Effector CD4-positive, alpha-beta T cell (primary cell): Measurements from ENCODE around the gene MOGAT2. TPM values are rescaled to one million over a fixed set of nuclear protein-coding genes. Genes with fewer than 3 reads are reported as not detected.
"Not testable (repeated sequence)": the region's sequence is repeated elsewhere in the genome, so short reads cannot be mapped to it uniquely, and the experiment has no call there.

ENCODE experiments used
- DNase-seq: peaks from one replicate; pipeline ENCODE4 v3.0.0-alpha.2; 2020
- total RNA-seq: gene quantifications from one replicate; lab custom pipeline; 2026; lab: John Stamatoyannopoulos, UW

MOGAT2 gene
- not detected for total RNA-seq

DNA sequence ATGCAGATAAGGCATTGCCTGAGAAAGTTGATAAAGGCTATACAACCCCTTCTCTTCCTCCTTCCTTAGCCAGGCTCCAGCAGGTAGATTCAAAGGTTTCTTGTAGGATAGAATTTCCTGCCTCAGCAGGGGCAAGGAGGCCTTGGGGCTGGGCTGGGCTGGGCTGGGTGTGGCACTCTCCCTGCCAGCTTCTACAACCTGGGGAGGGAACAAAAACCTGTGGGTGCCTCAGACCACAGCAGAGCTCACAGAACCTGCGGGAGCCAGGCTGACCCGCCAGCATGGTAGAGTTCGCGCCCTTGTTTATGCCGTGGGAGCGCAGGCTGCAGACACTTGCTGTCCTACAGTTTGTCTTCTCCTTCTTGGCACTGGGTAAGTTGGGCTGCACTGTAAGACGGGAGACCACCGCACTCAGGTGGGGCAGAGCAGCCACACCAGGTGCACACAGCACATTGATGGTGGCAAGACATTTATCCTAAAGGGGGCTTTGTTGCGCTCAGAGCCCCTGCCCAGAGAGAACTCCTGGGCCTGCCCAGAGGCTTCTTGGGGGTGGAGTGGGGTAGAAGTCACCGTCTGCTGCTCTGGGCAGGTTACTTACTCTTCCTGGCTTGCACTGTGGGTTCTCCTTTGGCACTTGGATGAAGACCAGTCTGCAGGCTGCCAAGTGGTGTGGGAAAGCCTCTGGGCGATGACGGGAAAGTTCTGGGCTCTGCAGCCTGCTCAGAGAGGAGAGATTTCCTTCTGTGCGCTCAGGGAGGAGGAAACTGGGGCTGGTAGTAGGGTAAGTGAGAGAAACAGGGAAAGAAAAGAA, at the start of gene MOGAT2:
Gene MOGAT2 (plus strand): TSS at position 231 of the 811 bp plus-strand sequence. CDS start 51 bp downstream, at position 282.
- no peak for DNase-seq

DNA sequence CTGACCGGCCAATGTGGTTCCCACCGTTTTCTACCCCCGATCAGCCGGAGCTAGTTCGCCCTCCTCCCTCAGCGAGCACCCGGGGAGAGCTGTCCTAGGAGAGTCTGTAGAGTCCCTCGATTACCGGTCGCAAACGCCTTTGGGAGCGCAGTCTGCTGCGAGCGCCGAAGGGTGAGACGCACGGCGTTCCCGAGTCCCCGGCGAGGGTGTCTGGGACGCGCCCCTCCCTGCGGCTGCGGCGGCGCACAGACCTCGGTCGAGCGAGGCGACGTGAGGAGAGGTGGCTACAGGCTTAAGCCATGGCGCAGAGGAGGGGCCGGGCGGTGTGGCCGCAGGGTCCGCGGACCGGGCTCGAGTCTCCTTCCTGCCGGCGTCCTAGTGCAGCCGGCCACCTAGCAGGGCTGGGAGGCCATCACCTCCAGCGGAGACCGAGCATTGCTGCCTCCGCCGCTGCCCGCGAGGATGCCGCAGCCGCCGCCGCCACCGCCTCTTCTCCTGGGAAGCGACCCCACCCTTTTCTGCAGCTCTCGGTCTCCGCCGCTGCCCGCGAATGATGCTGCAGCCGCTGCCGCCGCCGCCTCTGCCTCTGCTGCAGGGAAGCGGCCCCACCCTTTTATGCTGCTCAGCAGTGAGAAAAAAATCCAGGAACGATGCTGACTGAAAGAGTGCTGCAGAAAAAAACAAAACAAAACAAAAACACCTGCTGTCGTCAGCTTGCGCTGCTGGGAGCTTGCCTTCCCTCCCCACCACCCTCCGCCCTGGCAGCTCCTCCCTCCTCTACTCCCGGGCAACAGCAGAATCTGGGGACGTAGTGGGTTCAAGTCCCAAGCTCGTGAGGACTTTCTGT, 49.0 kb upstream of the MOGAT2 start, which contains the start of gene MAP6:
Gene MAP6 (minus strand): TSS at position 588 of the 847 bp plus-strand sequence. CDS start 669 bp downstream, outside the sequence.
- no peak for DNase-seq

DNA sequence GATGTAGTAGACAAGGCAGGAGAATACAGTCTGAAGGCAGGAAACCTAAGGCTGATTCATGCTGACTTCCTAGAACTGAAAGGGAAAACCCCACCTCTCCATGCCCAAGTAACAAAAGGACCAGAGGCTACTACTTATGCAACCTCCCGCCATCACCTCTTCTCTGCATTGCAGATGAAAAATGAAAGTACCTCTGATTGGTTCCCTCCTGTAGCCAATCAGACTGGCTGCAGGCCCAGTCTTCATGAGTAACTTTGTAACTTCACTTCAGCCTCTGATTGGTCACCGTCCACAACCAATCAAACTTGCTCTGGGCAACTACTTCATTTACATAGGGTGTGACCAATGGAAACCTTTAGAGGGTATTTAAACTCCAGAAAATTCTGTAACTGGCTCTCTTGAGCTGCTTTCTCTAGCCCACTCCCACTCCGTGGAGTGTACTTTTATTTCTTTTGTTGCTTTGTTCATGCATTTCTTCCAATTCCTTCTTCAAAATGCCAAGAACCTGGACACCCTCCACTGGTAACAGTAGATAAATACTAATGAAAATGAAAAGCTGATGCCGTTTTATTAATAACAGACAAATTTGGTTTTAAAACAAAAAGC, 43.6 kb upstream of the MOGAT2 start:
- no peak for DNase-seq

DNA sequence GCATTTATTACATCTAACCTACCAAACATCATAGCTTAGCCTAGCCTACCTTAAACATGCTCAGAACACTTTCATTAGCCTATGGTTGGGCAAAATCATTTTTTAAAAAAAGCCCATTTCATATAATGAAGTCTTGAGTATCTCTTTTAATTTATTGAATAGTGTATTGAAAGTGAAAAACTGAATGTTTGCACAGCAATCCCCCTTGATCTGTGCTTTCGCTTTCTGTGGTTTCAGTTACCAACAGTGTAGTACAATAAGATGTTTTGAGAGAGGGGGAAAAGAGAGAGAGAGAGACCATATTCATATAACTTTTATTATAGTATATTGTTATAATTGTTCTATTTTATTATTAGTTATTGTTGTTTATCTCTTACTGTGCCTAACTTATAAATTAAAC, 40.4 kb upstream of the MOGAT2 start:
- no peak for DNase-seq

DNA sequence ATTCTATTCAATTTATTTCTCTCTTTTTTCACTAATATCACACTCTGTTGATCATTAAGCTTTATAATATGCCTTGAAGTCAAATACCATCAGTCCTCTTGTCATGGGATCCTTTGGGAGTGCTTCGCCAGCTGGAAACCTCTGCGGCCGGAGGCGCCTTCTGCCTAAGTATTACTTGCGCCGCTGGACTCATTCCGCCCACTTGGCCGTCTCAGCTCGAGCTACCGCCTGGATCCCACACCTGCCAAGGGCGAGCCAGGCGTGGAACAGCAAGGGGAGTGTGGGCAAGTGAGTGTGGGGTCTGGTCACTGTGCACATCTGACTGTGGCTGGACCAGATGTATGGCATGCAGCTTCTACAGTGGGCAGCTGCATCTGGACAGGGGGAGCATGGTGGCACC, 39.7 kb upstream of the MOGAT2 start:
- no peak for DNase-seq

DNA sequence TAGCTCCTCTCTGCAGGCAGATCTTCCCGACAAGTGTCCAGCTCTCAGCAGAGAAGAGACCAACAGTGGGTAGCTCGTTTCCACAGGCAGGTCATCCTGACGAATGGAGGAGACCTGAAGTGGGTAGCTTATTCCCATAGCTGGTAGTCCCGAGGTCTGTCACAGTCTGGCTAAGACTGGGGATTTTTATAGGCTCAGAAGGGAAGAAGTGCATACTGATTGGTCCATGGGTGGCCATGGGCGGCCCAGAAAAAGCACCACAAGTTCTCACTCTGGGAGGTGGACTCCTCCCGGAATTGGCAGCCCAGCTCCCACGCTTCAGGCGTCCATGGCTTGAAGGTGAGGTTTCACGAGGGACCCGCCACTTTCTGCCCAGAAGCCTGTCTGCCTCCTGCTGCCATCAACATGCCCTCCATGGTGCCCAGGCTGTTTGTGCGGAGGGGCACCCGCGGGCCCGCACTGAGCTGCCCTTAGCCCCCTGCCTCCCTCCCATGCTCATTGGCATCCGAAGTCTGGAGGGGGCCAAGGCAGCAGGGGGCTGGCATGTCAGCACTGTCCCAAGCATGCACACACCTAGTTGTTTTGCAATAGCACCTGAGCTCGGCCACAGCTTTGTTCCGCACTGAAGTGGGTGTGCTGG, 38.9 kb upstream of the MOGAT2 start:
- DNase-seq: no peak

DNA sequence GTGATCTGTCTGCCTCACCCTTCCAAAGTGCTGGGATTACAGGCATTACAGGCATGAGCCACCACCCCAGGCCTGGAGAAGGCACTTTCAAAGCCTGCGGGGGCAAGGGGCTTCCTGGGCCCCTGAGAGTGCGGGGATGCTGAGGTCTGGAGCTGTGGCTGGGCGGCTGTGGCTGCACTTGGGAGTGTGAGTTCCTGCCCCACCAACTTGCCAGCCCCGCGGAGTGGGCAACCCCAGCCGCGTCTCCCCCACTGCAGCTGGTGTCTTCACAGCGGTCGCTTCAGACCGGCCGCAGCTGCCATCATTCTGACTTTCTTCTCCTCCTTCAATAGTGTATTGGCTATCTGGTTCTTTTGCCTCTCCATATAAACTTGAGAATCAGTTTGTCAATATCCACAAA, 38.1 kb upstream of the MOGAT2 start:
- no peak for DNase-seq

DNA sequence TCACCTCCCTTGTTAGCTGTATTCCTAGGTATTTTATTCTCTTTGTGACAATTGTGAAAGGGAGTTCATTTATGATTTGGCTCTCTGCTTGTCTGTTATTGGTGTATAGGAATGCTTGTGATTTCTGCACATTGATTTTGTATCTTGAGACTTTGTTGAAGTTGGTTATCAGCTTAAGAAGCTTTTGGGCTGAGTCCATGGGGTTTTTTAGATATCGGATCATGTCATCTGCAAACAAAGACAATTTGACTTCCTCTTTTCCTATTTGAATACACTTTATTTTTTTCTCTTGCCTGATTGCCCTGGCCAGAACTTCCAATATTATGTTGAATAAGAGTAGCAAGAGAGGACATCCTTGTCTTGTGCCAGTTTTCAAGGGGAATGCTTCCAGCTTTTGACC, 33.8 kb upstream of the MOGAT2 start:
- DNase-seq: not testable (repeated sequence)

DNA sequence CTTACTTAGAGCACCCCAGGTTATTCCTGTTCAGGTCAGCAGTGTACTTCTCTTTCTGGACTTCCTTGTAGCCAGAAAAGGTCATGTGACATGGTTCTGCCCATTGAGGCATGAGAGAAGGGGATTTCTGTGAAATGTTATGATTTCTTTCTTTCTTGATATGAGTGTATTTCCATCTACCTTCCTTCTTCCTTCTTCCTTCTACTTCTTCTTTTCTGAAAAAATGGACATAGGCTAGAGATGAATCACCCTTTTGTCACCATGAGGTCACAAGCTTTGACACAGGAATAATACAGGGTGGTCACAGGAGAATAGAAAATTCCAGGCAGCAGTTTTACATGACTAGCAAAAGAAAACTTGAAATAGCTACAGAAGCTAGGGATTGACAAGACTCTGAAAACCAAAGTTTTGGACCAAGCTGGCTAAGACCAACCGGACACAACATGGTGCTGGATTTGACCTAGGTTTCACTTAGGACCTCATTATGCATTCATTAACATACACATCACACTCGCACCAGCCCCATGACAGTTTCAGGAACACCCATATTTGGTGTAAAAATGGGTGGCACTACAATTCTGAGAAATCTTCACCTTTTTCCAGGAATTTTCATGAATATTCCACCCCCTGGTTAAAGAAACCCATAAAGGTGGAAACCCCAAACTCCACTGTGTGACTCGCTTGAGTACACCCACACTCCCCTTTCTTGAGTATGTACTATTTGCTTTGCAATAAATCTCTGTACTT, 27.6 kb upstream of the MOGAT2 start:
- DNase-seq: no peak

DNA sequence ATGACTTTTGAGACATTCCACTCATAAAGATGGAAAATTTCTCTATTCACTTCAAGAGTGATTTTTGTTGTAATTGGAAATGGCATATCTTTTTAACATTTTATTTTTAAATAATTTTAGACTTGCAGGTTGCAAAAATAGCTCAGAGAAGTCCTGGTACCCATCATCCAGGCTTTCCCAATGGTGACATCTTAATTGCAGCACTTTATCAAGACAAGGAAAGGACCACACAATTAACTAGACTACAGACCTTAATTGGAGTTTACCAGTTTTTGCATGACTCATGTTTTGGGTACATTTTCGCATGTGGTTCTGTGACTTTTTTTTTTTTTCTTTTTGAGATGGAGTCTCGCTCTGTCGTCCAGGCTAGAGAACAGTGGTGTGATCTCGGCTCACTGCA, 25.8 kb upstream of the MOGAT2 start:
- no peak for DNase-seq

DNA sequence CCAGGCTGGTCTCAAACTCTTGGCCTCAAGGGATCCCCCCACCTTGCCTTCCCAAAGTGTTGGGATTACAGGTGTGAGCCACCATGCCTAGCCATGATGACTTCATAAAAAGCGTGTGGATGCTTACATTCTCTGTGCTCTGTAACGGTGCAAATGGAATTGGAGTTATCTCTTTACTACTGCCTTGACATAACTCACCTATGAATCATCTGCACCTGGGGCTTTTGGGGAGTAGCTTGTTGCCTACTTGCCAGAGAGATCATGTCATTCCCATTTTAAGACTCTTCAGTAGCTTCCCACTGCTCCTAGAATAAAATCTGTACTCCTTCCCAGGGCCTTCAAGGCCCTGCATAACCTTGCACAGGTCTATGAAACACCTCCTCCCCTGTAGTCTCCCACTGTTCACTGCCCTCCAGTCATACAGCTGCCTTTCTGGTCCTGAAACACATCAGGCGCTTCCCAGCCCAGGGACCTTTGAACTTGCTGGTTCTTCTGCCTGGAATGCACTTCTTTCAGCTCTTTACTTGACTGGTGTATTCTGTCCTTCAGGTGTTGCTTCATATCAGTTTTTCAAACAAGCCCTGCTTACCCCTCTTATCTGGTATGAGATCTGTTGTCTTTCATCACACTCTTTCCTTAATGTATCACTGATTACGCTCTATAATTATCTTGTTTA, 19.6 kb upstream of the MOGAT2 start:
- DNase-seq: no peak

DNA sequence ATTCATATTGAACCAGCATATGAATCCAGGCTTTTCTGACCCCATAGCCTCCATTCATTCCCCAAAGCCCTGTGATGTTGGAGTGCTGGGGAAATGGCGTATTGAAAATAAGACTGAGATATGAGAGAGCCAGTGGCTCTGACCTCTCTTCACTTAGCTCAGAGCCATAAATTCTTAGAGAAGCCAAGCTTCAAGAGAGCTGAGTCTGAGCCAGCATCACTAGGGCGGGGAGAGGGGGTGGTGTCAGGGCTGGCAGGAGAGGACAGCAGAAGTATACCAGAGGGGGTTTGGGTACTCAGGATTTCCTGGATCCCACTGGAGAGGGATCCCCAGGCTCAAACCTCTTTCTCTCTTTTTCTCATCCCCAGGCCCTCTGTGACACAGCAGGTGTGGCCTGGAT, 16.7 kb upstream of the MOGAT2 start:
- DNase-seq: no peak

DNA sequence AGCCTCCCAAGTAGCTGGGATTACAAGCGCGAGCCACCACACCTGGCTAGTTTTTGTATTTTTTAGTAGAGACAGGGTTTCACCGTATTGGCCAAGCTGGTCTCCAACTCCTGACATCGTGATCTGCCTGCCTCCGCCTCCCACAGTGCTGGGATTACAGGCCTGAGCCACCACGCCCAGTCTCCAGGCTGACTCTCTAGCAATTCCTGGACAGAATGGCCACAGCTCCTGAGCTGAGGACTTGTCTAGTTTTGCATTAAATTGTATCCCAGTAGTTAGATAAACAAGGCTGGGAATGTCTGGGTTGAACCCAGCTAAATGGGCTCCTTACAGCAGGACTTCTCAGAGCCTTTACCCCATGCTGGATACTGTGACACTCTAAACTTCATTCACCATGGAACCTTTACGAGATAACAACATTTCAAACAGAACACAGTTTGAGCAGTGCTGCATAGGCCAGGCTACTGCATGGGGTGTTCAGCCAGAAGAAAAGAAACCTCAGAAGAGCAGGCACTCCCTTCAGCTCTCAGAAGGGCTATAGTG, 13.9 kb upstream of the MOGAT2 start:
- no peak for DNase-seq

DNA sequence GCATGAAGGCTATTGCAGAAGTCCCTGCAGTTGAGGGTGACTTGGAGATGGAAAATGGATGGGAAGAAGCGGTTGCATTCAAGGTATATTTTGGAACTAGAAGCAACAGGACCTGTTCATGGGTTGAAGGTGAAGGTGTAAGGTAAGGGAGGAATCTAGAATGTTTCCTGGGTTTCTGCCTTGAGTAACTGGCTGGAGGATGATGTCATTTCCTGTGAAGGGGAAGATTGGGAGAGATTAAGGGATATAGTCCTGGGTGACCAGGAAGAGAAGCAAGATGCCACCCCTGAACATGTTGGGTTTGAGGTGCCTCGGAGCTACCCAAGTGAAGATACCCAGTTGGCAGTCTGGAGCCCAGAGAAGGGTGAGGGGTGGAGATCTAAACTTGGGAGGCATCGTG, 12.1 kb upstream of the MOGAT2 start:
- DNase-seq: no peak

DNA sequence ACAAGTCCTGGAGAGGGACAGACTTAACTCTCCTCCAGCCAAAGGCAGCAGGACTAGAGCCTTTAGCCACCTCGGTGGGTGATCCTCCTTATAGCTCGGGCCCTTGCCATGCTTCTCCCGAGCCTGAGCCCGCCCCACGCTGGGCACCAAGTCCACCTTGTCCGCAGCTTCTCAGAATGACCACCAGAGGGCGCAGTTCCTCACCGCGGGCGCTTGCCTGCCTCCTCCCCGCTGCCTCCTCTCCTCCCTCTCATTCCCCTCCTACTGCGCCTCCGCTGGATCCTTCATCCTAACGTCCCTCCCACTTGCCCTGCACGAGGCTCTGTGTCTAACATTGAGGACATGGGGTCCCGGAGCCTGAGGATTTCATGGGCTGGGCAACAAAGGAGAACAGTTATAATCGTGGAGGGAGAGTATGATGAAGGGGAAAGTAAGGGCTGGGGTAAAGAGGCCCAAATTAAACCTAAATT, 11.3 kb upstream of the MOGAT2 start:
- DNase-seq: peak; percentile 46

DNA sequence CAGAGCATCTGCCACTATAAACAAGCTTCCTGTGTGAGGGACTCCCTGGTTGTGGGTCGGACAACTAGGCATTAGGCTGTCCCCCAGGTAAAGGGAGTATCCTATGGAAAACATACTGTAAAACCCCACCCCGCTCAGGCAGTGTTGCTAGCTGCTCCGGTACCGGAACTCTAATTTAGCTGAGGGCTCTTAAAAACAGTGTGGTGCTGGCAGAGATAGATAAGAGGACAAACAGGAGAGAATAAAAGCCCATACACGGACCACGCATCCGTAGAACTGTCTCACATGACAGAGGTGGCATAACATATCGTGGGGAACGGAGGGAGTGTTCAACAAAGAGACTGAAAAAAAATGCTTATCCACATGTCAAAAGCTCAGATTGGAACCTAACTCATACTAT, 3.4 kb upstream of the MOGAT2 start:
- no peak for DNase-seq

DNA sequence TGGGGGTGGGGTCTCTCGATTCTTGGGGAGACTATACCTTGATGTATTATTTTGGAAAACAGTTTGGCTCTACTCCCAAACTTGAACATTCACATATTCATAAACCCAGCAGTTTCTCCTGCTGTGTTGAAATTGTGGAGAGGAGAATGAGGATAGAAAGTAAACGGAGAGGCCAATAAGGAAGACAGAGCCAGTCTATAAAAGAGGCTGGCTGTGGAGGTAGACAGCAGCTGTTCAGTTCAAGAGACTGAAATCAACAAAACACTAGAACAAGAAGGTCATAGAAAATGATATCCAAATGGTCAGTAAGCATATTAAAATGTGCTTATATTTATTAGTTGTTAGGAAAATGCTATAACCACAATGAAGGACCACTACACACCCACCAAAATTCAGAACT, 1.9 kb upstream of the MOGAT2 start:
- DNase-seq: no peak

DNA sequence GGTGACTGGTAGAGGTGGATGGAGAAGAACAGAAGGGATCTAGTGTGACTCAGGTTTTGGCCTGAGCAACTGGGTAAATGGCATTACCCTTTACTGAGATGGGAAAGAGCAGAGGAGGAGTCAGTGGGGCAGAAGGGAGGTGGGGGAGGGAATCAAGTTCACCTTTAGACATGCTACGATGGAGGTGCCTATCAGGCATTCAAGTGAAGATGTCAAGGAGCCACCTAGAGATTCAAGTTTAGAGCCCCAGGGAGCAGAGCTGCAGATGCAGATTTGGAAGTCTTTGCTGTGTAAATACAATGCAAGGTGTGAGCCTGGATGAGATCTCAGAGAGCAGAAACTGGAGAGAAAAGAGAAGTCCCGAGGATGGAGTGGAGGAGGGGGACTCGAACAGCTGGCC, 979 bp upstream of the MOGAT2 start:
- DNase-seq: no peak

DNA sequence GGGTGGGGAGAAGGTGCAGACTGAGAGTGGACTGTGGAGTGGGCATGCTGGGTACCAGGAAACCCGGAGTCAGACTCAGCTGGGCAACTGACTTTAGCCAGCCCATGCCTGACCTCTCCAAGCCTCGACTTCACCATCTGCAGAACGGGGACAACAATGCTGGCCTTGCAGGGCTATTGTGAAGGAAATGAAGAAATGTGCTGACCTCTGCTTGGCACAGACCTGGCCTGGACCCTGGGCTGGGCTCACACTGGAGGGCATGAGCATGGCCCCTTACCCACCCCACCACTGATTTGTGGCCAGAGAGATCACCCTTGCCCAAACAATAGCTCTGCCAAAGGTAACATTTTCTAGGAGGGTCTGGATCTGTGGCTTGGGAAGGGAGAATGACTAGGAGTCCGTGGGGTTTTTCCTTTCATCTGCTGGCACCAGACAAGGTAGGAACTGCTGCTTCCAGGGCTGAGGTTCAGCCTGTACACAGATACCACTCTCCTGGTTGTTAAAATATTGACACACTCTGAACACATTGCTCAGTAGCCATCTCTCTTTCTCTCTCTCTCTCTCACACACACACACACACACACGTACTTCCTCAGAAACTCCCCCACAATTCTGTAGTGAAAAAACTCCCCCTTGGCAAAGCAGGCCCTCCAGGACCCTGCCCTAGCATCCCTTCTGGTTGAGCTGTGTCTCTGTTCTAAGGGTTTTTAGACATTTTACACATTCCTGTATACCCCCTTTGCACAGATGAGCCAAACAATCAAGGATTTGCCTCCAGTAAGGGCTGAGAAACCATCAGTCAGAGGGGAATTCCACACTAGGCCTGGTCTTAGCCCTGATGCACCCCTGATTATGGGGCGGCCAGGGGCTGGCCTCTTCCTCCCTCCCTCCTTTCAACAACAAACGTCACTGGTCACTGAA, 1.0 kb downstream of the MOGAT2 start:
- no peak for DNase-seq
